ENCODE data around the gene WDR90. TPM values are rescaled to one million over a fixed set of nuclear protein-coding genes. Genes with fewer than 3 reads are reported as not detected.
A peak's percentile ranks its signal among the peaks of the same experiment; 100 is the strongest.

The WDR90 gene
- total and polyA plus RNA-seq, 2 of the 13 experiments (the other 11 are each of a cell fraction or from before 2014, with no cell fraction given): 14.9 to 28.9 TPM

- TF ChIP-seq ZBTB44 (CRISPR knock-in tag; IDR thresholded peaks at IDR 0.05) (no peak), FOXK2 (IDR thresholded peaks at IDR 0.05) (no peak), ZNF749 (CRISPR knock-in tag; IDR thresholded peaks at IDR 0.05; ENCODE audit: borderline replicate concordance) (peak; percentile 63; the same call in 1 of the 2 replicates), HIVEP1 (CRISPR knock-in tag; IDR thresholded peaks at IDR 0.05) (no peak), MYNN (CRISPR knock-in tag; IDR thresholded peaks at IDR 0.05; ENCODE audit: low read depth) (no peak), ZSCAN30 (CRISPR knock-in tag; IDR thresholded peaks at IDR 0.05) (no peak), PHF20 (CRISPR knock-in tag; IDR thresholded peaks at IDR 0.05) (peak; percentile 63; the same call in 1 of the 2 replicates), ZNF639 (CRISPR knock-in tag; conservative IDR thresholded peaks at IDR 0.05) (no peak), FOXK1 (CRISPR knock-in tag; IDR thresholded peaks at IDR 0.05; ENCODE audit: borderline replicate concordance, low read depth) (no peak), HINFP (CRISPR knock-in tag; IDR thresholded peaks at IDR 0.05; ENCODE audit: low read depth) (no peak), ZNF83 (CRISPR knock-in tag; IDR thresholded peaks at IDR 0.05; ENCODE audit: borderline replicate concordance) (peak; percentile 37; the same call in 1 of the 2 replicates), BRF2 (CRISPR knock-in tag; IDR thresholded peaks at IDR 0.05) (0 out of 2 replicates have a peak, but pooled peaks have one; percentile 21), SNAPC2 (CRISPR knock-in tag; IDR thresholded peaks at IDR 0.05) (no peak), HOXA9 (CRISPR knock-in tag; IDR thresholded peaks at IDR 0.05; ENCODE audit: borderline replicate concordance) (no peak), ZNF607 (CRISPR knock-in tag; IDR thresholded peaks at IDR 0.05; ENCODE audit: borderline replicate concordance) (0 out of 2 replicates have a peak, but pooled peaks have one; percentile 62), FUBP1 (CRISPR knock-in tag; IDR thresholded peaks at IDR 0.05; ENCODE audit: borderline replicate concordance) (no peak), NKX3-1 (CRISPR knock-in tag; IDR thresholded peaks at IDR 0.05) (0 out of 2 replicates have a peak, but pooled peaks have one; percentile 40), ZNF737 (CRISPR knock-in tag; IDR thresholded peaks at IDR 0.05; ENCODE audit: borderline replicate concordance) (no peak), KDM5A (IDR thresholded peaks at IDR 0.05; ENCODE audit: borderline replicate concordance, low read length) (peak; percentile 11; the same call in 1 of the 2 replicates), YEATS4 (CRISPR knock-in tag; IDR thresholded peaks at IDR 0.05; ENCODE audit: borderline replicate concordance) (peak; percentile 73)
Observed at GRCh38 chr16:679814-680624, 30.9 kb downstream of the WDR90 start, which contains the start of gene STUB1 (continued).
